Hematopoietic multipotent progenitor cell treated with erythropoietin and hydrocortisone succinate and interleukin-3 and kit ligand, for 17 days (in vitro differentiated cells): Measurements from ENCODE around the gene MC1R.
"Not testable (repeated sequence)": the region's sequence is repeated elsewhere in the genome, so short reads cannot be mapped to it uniquely, and the experiment has no call there.

Experiments
- DNase-seq: peaks from one replicate; pipeline ENCODE4 v3.0.0-alpha.2; 2015; ENCODE audit warnings: low spot score

MC1R gene

DNA sequence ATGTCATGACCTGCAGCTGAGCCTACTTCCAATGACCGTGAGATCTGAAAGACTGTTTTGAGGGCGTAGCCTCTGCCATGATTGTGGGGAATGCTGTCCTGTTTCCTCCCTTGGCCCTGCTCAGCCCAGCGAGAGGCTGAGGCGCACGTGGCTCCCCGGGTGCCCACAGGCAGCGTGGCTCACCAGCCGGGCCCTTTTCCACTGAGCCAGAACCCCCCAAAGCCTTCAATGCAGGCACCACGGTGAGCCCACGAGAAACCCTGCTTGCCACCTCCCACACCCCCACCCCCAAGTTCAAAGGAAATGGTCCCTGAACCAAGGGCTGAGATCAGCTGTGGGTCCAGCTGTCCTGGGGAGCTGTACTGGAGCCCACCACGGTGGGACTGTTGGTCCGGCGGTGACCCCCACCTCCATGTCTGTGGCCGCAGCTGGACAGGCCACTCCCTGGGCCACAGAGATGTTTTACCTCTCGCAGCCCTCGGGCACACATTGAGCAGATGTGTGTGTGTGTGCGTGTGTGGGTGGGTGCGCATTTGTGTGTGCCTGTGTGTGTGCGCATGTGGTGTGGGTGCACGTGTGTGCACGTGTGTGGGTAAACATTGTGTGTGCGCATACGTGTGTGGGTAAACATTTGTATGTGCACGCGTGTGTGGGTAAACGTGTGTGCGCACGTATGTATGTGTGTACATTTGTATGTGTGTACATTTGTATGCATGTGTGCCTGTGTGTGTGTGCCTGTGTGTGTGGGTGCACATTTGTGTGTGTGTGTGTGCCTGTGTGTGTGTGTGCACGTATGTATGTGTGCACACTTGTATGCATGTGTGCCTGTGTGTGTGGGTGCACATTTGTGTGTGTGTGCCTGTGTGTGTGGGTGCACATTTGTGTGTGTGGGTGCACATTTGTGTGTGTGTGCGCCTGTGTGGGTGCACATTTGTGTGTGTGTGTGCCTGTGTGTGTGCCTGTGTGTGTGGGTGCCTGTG, 5.0 kb upstream of the MC1R start:
- no peak for DNase-seq

GRCh38 chr16:89914642-89915285, 3.9 kb upstream of the MC1R start:
- DNase-seq: not testable (repeated sequence)

DNA sequence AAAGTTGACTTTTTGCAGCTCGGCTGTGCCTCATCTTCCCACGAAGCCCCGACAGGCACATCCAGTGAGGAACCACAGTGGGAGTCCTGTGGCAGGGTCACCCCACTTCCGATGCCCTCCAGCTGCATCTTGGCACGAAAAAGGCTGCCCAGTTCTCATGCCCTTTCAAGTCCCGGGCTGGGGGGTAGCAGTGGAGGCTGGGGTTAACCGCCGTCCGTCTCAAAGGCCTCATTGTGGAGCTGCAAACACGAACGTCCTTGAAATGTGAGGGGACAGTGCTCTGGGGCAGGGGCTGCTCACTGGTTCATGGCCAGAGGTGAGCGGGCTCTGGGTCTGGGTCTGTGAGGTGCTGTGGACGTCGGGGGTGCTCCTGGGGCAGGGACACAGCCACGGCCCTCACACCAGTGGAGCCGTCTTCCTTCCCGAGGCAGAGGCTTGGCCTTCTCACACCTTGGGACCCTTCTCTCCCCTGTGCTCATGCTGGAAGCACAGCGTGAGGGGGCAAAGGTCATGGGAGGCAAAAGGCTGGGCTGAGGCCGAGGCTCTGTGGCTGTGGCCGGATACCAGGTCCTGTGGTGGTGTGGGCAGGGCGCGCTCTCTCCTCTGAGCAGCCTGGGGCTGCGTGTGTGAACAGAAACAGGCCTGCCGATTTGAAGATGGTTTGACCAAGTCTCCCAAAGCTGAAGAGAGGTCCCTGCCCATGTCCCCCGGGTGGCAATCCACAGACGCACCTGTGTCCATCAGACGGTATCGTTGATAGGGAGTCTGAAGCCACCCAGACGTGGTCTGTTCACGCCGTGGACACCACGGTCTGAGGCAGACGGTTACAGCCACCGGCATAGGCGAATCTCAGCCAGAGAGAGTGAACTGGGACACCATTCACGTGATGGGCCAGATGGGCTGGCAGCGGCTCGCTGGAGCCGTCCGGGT, 3.1 kb upstream of the MC1R start:
- no peak for DNase-seq

DNA sequence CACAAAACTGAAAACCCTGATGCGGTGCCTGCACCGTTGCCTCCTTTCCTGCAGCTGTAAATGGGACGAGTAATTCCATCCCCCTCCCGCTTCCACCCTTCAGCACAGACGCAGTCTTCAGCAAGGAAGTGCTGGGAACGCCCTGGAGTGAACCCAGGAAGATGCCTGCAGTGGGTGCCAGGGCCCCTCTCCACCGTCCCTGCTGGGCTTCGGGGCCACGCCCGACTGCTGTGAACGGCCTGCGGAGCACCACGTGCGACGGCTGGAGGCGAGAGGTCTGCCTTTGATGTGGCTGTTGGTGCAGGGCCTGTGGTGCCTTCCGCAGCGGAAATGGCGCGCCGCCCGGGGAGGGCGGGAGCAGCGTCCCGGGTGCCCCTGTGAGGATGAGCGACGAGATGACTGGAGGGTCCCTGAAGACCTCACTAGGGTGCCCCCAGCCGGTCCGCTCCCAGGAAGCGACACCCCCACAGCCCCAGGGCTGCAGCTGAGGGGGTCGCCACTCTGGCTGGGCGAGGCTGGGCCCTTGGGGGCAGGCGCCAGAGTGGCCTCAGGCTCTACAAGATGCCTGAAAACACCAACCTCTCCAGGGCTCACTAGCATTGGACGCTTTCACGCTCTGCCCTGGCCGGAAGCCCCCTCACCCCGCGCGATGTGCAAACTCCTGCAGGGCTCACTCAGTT, 749 bp upstream of the MC1R start:
- no peak for DNase-seq

DNA sequence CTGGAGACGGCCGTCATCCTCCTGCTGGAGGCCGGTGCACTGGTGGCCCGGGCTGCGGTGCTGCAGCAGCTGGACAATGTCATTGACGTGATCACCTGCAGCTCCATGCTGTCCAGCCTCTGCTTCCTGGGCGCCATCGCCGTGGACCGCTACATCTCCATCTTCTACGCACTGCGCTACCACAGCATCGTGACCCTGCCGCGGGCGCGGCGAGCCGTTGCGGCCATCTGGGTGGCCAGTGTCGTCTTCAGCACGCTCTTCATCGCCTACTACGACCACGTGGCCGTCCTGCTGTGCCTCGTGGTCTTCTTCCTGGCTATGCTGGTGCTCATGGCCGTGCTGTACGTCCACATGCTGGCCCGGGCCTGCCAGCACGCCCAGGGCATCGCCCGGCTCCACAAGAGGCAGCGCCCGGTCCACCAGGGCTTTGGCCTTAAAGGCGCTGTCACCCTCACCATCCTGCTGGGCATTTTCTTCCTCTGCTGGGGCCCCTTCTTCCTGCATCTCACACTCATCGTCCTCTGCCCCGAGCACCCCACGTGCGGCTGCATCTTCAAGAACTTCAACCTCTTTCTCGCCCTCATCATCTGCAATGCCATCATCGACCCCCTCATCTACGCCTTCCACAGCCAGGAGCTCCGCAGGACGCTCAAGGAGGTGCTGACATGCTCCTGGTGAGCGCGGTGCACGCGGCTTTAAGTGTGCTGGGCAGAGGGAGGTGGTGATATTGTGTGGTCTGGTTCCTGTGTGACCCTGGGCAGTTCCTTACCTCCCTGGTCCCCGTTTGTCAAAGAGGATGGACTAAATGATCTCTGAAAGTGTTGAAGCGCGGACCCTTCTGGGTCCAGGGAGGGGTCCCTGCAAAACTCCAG, 1.1 kb downstream of the MC1R start:
- DNase-seq: no peak

DNA sequence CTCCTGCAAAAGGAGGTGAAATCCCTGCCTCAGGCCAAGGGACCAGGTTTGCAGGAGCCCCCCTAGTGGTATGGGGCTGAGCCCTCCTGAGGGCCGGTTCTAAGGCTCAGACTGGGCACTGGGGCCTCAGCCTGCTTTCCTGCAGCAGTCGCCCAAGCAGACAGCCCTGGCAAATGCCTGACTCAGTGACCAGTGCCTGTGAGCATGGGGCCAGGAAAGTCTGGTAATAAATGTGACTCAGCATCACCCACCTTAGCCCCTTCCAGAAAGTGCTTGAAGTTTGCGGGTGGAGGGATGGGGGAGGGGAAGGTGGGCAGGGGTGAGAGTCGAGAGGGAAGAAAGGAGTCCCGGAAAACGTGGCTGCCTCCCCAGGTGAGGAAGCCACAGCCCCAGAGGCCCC, 2.1 kb downstream of the MC1R start:
- DNase-seq: no peak

GRCh38 chr16:89921131-89921701, 2.6 kb downstream of the MC1R start:
- DNase-seq: no peak

GRCh38 chr16:89921702-89922476, 3.2 kb downstream of the MC1R start:
- no peak for DNase-seq

- DNase-seq: no peak
Measured at GRCh38 chr16:89922477-89922883, 3.8 kb downstream of the MC1R start.

DNA sequence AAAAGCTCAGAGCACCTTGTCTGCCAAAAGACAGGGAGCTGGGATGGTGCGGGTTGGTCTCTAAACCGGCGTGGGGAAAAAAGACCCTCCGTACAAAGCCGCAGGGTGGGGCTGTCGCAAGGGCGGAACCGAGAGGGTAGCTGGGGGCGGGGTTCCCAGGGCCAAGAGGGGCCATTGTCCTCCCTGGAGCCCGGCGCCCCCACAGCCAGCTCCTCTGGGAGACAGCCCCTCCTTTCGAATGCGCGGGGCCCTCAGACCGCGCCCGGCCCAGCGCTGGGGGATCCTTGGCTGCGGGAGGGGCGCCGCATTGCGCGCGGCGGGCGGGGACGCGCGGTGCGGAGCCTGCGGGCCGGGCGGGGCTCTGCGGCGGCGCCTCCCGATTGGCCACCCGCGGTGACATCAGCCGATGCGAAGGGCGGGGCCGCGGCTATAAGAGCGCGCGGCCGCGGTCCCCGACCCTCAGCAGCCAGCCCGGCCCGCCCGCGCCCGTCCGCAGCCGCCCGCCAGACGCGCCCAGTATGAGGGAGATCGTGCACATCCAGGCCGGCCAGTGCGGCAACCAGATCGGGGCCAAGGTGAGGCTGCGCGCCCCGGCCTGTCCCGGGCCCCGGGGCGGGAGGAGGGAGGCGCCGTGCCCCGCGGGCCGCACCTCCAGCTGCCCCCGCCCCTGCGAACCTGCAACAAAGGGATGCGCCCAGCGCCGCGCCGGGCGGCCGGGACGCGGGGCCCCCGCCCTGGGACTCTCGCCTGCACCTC, 4.4 kb downstream of the MC1R start, which contains the start of gene TUBB3:
TSS of gene TUBB3 (plus strand) at position 459 of the 756 bp plus-strand sequence. CDS start at position 519, 60 bp downstream.
- peak; percentile 24 for DNase-seq

- no peak for DNase-seq
Measured at GRCh38 chr16:89923640-89924296, 5.1 kb downstream of the MC1R start.

DNA sequence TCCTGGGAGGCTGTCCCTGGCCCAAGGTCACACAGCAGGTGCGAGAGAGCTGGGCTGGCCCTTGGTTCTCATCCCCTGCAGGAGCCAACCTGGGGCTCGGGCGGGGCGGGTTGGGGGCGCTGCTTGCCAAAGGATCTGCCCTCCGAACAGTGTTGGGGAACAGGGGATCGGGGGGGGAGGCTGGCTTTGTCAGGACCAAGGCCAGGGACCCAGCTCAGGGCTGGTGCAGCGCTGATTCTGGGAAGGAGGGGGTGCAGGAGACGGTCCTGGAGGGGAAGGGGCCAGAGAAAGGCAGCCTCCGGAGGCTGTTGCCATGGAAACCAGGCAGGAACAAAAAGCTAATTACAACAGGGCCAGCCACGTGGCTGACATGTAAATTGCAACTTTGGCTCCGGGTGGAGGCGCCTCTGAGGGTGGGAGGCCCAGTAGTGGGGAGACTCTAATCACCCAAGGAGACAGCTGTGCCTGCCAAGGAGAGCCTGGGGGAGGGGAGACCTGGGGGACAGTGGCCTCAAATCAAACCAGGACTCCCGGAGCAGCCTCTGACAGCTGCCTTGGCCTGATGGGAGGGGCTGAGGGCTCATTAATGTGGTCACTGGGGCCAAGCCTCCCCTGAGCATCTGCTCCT, 5.7 kb downstream of the MC1R start:
- DNase-seq: no peak

DNA sequence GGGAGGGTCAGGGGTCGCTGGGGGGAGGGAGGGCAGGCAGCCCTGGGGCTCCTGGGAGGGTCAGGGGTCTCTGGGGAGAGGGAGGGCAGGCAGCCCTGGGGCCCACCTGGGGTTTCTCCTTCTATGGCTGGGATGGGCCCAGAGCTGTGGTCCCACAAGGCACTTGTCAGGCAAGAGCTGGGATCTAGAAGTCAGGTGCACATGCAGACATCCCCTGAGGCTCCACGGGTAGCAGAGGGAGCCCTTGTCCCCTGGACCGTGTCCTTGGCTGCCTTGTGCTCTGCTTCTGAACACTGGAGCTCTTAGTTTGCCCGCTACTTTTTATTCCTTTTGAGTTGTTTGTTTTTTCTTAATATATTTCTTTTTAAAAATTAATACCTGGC, 6.3 kb downstream of the MC1R start:
- DNase-seq: no peak

GRCh38 chr16:89925596-89926079, 7.0 kb downstream of the MC1R start:
- DNase-seq: no peak

GRCh38 chr16:89931305-89931896, 12.7 kb downstream of the MC1R start:
- DNase-seq: no peak

- DNase-seq: no peak
Measured at GRCh38 chr16:89931964-89932363, 13.3 kb downstream of the MC1R start.

GRCh38 chr16:89934019-89934418, 15.4 kb downstream of the MC1R start:
- DNase-seq: not testable (repeated sequence)
